CD4-positive, alpha-beta T cell (primary cell): Measurements from ENCODE around the gene FAR1. TPM values are rescaled to one million over a fixed set of nuclear protein-coding genes. Genes with fewer than 3 reads are reported as not detected.

Experiments
- ATAC-seq: fragments of 200-7000 bp; cut with Tn5 transposase; one replicate; pipeline ENCODE4 v1.10.0; 2022; ENCODE audit warnings: mild to moderate bottlenecking; ENCODE audit not compliant: poor library complexity
- CTCF ChIA-PET: fragments of 350-600 bp; sonication (Branson Sonifier 250); formaldehyde crosslinking; loops from one replicate; lab custom pipeline; 2021; ENCODE audit warnings: antibody characterized with exemption, inconsistent platforms; lab: Charles Lee
- POLR2A ChIA-PET: fragments of 350-600 bp; sonication (Branson Sonifier 250); formaldehyde crosslinking; loops from one replicate; lab custom pipeline; 2021; ENCODE audit warnings: antibody characterized with exemption, inconsistent platforms; lab: Charles Lee
- DNase-seq, 14 experiments: peaks; one replicate each; pipeline ENCODE4 v3.0.0-alpha.2; 2013 to 2020; ENCODE audit warnings: mixed read lengths in 2 of 14
- H3K27ac ChIP-seq, 2 donors: one replicate each; pipeline versions ENCODE4 v1.5.1 to v1.7.0; 2013; ENCODE audit warnings: low read length in 2 of 2, low read depth in 1 of 2, mild to moderate bottlenecking in 1 of 2
- H3K27me3 ChIP-seq, 2 experiments: 1 replicate in 1 of 2; 2 replicates in 1 of 2; pipeline versions ENCODE4 v1.6.1 to v1.7.0; 2013; ENCODE audit warnings: low read length in 2 of 2, control low read depth in 1 of 2, mild to moderate bottlenecking in 1 of 2, moderate library complexity in 1 of 2; ENCODE audit not compliant: insufficient read depth in 2 of 2, control insufficient read depth in 1 of 2
- H3K36me3 ChIP-seq: one replicate; pipeline ENCODE4 v1.6.1; 2013; ENCODE audit warnings: low read length, control low read depth; ENCODE audit not compliant: insufficient read depth
- H3K4me1 ChIP-seq: one replicate; pipeline ENCODE4 v1.6.1; 2013; ENCODE audit warnings: low read length, control low read depth; ENCODE audit not compliant: insufficient read depth
- H3K4me3 ChIP-seq: one replicate; pipeline ENCODE4 v1.5.1; 2013; ENCODE audit warnings: mild to moderate bottlenecking, low read length, moderate library complexity
- H3K9me3 ChIP-seq, 2 experiments: 1 replicate in 1 of 2; 2 replicates in 1 of 2; pipeline versions ENCODE4 v1.6.1 to v1.7.0; 2013; ENCODE audit warnings: low read length in 2 of 2, mild to moderate bottlenecking in 2 of 2, control low read depth in 1 of 2, moderate library complexity in 1 of 2; ENCODE audit not compliant: control insufficient read depth in 1 of 2, insufficient read depth in 1 of 2
- H3K27ac Mint-ChIP-seq: one replicate; pipeline ENCODE4 v1.8.0; 2020; ENCODE audit warnings: mixed read lengths
- H3K27me3 Mint-ChIP-seq: one replicate; pipeline ENCODE4 v1.8.0; 2021; ENCODE audit warnings: mixed read lengths
- H3K36me3 Mint-ChIP-seq: one replicate; pipeline ENCODE4 v1.8.0; 2021; ENCODE audit warnings: low read depth, mixed read lengths
- H3K4me1 Mint-ChIP-seq: one replicate; pipeline ENCODE4 v1.8.0; 2021; ENCODE audit warnings: low read depth, mixed read lengths
- H3K4me3 Mint-ChIP-seq: one replicate; pipeline ENCODE4 v1.8.0; 2020; ENCODE audit warnings: mild to moderate bottlenecking, mixed read lengths
- H3K9me3 Mint-ChIP-seq: one replicate; pipeline ENCODE4 v1.8.0; 2020; ENCODE audit warnings: mixed read lengths
- CTCF ChIP-seq: fragments of 200-600 bp; IDR thresholded peaks from one replicate; pipeline ENCODE4 v1.8.0; 2022; ENCODE audit warnings: antibody characterized with exemption, mild to moderate bottlenecking
- intact Hi-C, 2 experiments: fragments of 100-400 bp; cut with DNase I in 1 of 2; cut with micrococcal nuclease in 1 of 2; formaldehyde crosslinking; loops; one replicate each; pipeline versions ENCODE4 v1.15.1 to v1.9.0; 2023 to 2025; cut with DNase I, micrococcal nuclease
- total RNA-seq, 174 experiments: library from RNA in 2 of 174; stranded (reverse) in 2 of 174; gene quantifications; one replicate each; pipeline ENCODE4 v1.2.3 and lab custom pipeline; 2021 to 2026

The FAR1 gene
- total RNA-seq, 2 experiments from 2014 or later = 28.4 to 29.0 TPM

GRCh38 chr11:13769188-13769587, 100.7 kb downstream of the FAR1 start:
- ChIA-PET CTCF (no interaction called here), POLR2A (no interaction called here)
- DNase-seq (no peak), ATAC-seq (no peak)
- TF ChIP-seq CTCF = no peak
- no peak overlapping the region for H3K27ac ChIP-seq
- Mint-ChIP-seq H3K4me3 (no peak overlapping the region), H3K9me3 (no peaks in the 10 kb centered on the region), H3K36me3 (no peaks in the 10 kb centered on the region), H3K4me1 (no peaks in the 10 kb centered on the region), H3K27ac (no peak overlapping the region), H3K27me3 (no peaks in the 10 kb centered on the region)
- no peaks in the 10 kb centered on the region for H3K36me3 ChIP-seq
- no peak overlapping the region for H3K4me3 ChIP-seq
- no peaks in the 10 kb centered on the region for H3K27me3 ChIP-seq
- no peaks in the 10 kb centered on the region for H3K4me1 ChIP-seq
- intact Hi-C loops = no loop called here
- no peaks in the 10 kb centered on the region for H3K9me3 ChIP-seq

GRCh38 chr11:13771151-13771550, 102.7 kb downstream of the FAR1 start:
- ATAC-seq = no peak
- Histone ChIP-seq H3K4me3 (no peak overlapping the region), H3K27me3 (no peaks in the 10 kb centered on the region), H3K36me3 (no peaks in the 10 kb centered on the region), H3K9me3 (no peaks in the 10 kb centered on the region), H3K27ac (no peak overlapping the region), H3K4me1 (no peaks in the 10 kb centered on the region)
- intact Hi-C loops = loop anchor here (5.0 to 10.0 kb wide), 5 partner anchors 171 to 1434 kb away; no protein-coding TSS in a partner anchor
- no peaks in the 10 kb centered on the region for H3K36me3 Mint-ChIP-seq
- CTCF ChIA-PET = interaction anchor here (1.5 to 3.3 kb wide), 2 partner anchors 378 to 479 kb away, joined by 4 to 19 read pairs; no protein-coding TSS in a partner anchor
- no peak overlapping the region for H3K27ac Mint-ChIP-seq
- no peak for DNase-seq
- no peaks in the 10 kb centered on the region for H3K27me3 Mint-ChIP-seq
- POLR2A ChIA-PET = no interaction called here
- TF ChIP-seq CTCF = no peak
- no peak overlapping the region for H3K4me3 Mint-ChIP-seq
- H3K4me1 Mint-ChIP-seq = no peaks in the 10 kb centered on the region
- H3K9me3 Mint-ChIP-seq = no peaks in the 10 kb centered on the region

DNA sequence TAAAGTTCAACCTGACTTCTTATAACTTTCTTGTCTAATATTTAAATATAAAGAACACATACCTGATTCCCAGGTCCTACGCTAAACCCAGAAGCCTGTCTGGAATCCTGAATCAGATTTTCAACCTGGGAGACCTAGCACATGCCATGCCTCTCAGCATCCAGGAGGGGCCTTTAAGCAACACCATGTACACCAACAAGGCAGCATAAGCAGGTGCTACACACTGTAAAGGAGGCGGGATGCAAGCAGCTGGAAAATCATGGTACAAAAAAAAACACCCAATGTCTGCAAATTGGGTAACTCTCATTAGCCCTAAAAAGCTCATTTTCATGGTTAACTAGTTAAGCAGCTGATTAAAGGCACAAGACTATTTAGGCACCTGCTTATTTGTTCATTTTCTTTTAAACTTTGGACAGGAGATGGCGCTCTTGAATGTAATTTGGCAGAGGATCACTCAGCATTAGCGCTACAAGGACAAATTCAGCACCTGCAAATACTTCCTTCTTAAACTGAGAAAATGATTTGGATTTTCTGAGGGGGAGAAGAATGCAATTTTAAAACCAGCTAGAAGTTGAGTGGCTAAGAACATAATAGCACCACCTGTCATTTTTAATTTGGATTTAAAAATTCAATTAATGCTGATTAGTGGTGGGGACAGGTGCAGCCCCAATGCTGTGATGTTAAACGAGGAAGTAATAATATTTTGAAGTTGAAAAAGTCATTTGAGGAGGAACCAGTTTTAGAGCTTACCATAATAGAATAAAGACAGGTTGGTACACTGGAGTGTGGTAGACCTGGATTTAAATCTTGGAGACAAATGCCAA, 104.0 kb downstream of the FAR1 start:
- ATAC-seq = peak; percentile 70
- Histone ChIP-seq H3K27me3 (no peaks in the 10 kb centered on the region), H3K4me1 (no peaks in the 10 kb centered on the region), H3K36me3 (no peaks in the 10 kb centered on the region), H3K9me3 (no peaks in the 10 kb centered on the region), H3K4me3 (no peak overlapping the region), H3K27ac (no peak overlapping the region)
- intact Hi-C loops = loop anchor here (1.0 to 10.0 kb wide), 10 partner anchors 170 to 1432 kb away; no protein-coding TSS in a partner anchor
- CTCF ChIA-PET = interaction anchor here (0.5 to 4.0 kb wide), 16 partner anchors 10 to 851 kb away, joined by 3 to 27 read pairs (median 3); no protein-coding TSS in a partner anchor
- Mint-ChIP-seq H3K9me3 (no peaks in the 10 kb centered on the region), H3K4me1 (no peaks in the 10 kb centered on the region), H3K27me3 (no peaks in the 10 kb centered on the region), H3K36me3 (no peaks in the 10 kb centered on the region), H3K4me3 (no peak overlapping the region), H3K27ac (no peak overlapping the region)
- peak; percentile 77 for TF ChIP-seq CTCF
- POLR2A ChIA-PET = interaction anchor here (0.7 to 1.6 kb wide), 5 partner anchors 166 to 910 kb away, joined by 3 to 5 read pairs (median 3); no protein-coding TSS in a partner anchor
- peak in 6 of 14 experiments; percentile 4 to 86 (median 66) for DNase-seq
